NB4 (cell line): ENCODE measurements around the gene CRISPLD2.
A peak's percentile ranks its signal among the peaks of the same experiment; 100 is the strongest.

ENCODE experiments used
- DNase-seq: peaks from one replicate; pipeline ENCODE4 v3.0.0; 2010; ENCODE audit warnings: low read depth
- H3K4me3 ChIP-seq: one replicate; pipeline ENCODE4 v1.5.1; 2011; ENCODE audit warnings: mild to moderate bottlenecking, low read depth, low read length, moderate library complexity
- MYC ChIP-seq: IDR thresholded peaks from 2 replicates; pipeline ENCODE4 v1.6.1; 2011; ENCODE audit warnings: low read depth, low read length
- POLR2A ChIP-seq: IDR thresholded peaks from 2 replicates; pipeline ENCODE4 v1.6.1; 2011; ENCODE audit warnings: mild to moderate bottlenecking; ENCODE audit not compliant: insufficient read length; ENCODE audit errors: extremely low read depth
- TF ChIP-seq, protein P1 (sequence below): IDR thresholded peaks from one replicate; pipeline ENCODE4 v1.5.1; 2012; ENCODE audit warnings: low read depth, low read length
- TF ChIP-seq, protein P2 (sequence below): IDR thresholded peaks from 2 replicates; pipeline ENCODE4 v1.6.1; 2011; ENCODE audit warnings: low read depth, low read length

Gene CRISPLD2

DNA sequence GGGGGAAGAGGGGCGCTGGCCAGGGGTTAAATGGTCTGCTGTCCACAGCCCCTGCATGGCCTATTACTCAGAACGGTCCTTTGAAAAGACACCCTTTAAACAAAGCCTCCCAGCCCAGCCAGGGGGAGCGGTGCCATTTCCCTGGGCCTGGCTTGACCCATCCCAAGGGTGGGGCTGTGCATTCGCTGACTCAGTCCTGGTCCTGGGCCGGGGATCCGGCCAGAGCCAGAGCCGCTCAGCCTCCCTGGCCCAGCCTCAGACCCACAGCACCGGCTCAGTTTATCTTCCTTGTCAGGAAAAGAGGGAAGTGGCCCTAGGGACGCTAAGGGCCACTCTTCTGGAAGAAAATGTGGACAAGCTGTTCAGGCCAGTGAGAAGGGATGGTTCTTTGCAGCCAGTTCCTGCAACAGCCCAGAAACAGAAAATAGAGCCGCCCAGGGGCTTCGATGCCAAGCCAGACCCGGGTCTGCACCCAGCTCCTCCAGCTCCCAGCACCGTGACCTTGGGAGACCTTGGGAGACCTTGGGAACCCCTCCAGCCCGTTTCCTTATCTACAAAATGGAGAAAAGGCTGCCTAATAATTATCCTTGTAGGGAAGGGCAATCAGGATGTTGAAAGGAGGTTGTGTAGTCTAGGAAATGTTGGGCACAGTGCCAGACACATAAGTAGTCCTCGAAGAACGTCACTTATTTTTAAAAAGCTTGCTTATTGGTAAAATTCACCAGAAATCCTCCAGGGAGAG is 109.1 kb downstream of the CRISPLD2 start:
- DNase-seq = no peak
- no peak overlapping the region for H3K4me3 ChIP-seq
- TF ChIP-seq, protein P1, sequence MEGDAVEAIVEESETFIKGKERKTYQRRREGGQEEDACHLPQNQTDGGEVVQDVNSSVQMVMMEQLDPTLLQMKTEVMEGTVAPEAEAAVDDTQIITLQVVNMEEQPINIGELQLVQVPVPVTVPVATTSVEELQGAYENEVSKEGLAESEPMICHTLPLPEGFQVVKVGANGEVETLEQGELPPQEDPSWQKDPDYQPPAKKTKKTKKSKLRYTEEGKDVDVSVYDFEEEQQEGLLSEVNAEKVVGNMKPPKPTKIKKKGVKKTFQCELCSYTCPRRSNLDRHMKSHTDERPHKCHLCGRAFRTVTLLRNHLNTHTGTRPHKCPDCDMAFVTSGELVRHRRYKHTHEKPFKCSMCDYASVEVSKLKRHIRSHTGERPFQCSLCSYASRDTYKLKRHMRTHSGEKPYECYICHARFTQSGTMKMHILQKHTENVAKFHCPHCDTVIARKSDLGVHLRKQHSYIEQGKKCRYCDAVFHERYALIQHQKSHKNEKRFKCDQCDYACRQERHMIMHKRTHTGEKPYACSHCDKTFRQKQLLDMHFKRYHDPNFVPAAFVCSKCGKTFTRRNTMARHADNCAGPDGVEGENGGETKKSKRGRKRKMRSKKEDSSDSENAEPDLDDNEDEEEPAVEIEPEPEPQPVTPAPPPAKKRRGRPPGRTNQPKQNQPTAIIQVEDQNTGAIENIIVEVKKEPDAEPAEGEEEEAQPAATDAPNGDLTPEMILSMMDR = no peak
- TF ChIP-seq POLR2A = no peak
- TF ChIP-seq, protein P2, sequence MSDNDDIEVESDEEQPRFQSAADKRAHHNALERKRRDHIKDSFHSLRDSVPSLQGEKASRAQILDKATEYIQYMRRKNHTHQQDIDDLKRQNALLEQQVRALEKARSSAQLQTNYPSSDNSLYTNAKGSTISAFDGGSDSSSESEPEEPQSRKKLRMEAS = no peak
- no peak for TF ChIP-seq MYC

DNA sequence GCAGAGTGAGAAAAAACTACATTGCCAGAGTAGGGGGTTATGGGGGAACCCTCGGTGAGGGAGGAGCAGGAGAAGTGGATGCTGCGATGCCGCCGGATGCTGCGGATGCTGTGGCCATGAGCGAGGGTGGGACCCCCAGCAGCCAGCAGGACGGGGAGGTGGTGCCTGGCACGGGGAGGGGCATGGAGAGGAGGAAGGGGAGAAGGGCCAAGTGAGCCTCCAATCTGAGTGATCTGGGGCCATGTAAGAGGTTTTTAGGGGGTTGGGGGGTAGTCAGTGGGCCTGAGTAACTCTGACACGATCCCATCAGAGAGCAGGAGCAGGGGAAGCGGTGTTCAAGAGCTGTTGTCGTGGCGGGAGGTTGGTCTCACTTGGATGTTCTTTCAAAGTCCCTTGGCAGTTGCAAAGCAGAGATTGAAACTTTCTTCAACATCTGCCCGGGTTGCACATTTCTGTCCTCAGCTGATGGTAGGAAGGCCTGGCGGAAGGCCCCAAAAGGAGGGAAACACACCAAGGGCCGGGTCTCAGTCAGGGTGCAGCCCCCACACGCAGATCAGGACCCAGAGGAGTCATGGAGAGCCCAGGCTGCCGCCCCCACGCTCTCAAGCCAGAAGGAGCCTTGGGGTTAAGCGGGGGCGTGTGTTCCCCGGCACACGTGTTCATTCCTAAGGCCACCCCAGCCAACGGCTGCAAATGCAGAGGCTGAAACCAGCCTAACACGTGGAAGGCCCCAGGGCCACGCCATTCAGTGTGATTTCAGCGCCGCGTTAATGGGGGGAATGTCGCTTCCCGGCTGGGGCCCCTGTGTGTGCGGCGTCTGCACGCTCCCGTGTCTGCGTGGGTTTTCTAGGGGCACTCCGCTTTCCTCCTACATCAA is 109.9 kb downstream of the CRISPLD2 start:
- peak; percentile 85 for DNase-seq
- TF ChIP-seq, protein P1 = no peak
- TF ChIP-seq MYC = peak; percentile 55; the same call in 1 of the 2 replicates
- TF ChIP-seq, protein P2 = peak; percentile 93
- no peak for TF ChIP-seq POLR2A

DNA sequence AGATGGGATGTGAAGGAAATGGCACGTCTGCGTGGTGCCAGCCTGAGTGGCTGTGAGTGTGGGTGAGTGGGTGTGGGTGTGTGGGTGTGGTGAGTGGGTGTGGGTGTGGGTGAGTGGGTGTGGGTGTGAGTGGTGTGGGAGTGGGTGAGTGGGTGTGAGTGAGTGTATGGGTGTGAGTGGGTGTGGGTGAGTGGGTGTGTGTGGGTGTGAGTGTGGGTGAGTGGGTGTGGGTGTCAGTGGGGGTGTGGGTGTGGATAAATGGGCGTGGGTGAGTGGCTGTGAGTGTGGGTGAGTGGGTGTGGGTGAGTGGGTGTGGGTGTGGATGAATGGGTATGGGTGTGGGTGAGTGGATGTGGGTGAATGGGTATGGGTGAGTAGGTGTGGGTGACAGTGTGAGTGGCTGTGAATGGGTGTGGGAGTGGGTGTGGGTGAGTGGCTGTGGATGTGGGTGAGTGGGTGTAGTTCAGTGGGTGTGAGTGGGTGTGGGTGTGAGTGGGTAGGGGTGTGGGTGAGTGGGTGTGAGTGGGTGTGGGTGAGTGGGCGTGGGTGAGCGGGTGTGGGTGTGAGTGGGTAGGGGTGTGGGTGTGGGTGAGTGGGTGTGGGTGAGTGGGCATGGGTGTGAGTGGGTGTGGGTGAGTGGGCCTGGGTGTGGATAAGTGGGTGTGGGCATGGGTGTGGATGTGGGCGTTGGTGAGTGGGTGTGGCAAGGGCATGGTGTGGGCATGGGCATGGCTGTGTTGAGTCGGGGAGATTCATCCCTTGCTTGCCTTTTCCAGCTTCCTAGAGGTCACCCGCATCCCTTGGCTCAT is 110.7 kb downstream of the CRISPLD2 start:
- no peak overlapping the region for H3K4me3 ChIP-seq
- no peak for DNase-seq
- TF ChIP-seq POLR2A (no peak), MYC (no peak)
- TF ChIP-seq, protein P1 = no peak
- TF ChIP-seq, protein P2 = no peak

More for the DNA sequence above, 109.9 kb downstream of the CRISPLD2 start:
- no peak overlapping the region for H3K4me3 ChIP-seq

DNA sequence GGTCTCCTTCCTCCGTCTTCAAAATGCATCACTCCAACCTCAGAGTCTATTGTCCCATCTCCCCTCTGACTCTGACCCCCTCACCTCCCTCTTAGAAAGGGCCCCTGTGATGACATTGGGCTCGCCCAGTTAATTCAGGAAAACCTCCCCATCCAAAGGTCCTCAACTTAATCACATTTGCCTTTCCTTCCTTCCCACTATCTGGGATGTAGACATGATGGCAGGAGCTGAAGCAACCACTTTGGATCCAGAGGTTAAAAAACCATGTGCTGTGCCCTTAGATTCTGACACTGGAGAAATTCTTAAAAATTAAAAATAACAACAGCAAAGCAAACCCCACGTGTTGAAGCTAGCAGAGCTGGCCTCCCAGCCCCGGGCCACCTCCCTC is 111.3 kb downstream of the CRISPLD2 start:
- DNase-seq = no peak
- TF ChIP-seq, protein P2 = no peak
- no peak for TF ChIP-seq MYC
- no peak for TF ChIP-seq POLR2A
- TF ChIP-seq, protein P1 = no peak
- no peak overlapping the region for H3K4me3 ChIP-seq

DNA sequence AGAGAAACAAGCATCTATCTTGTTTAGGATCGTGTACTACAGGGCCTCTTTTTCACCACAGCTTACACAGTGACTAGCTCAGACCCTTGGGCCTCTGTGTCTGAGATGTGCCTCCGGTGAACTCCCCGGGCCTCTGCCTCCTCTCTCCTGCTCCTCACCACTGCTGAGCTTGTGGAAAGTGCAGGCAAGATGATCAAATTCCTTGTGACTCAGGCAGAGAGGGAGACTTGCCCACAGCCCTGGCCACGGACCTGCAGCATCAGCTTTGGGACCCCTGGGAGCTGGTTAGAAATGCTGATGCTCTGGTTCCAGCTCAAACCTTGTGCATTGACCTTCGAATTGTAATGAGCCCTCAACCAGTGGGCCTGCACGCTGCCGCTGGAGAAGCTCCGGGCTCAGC is 111.7 kb downstream of the CRISPLD2 start:
- no peak for DNase-seq
- TF ChIP-seq POLR2A (no peak), MYC (no peak)
- TF ChIP-seq, protein P2 = no peak
- TF ChIP-seq, protein P1 = no peak
- no peak overlapping the region for H3K4me3 ChIP-seq
